GM19239 (cell line): Measurements from ENCODE around the gene ZNF410.
A peak's percentile ranks its signal among the peaks of the same experiment; 100 is the strongest.
"Not testable (repeated sequence)": the region's sequence is repeated elsewhere in the genome, so short reads cannot be mapped to it uniquely, and the experiment has no call there.

ENCODE experiments used
- DNase-seq: peaks from one replicate; pipeline ENCODE4 v3.0.0; 2011; ENCODE audit warnings: low spot score; ENCODE audit not compliant: insufficient read length
- FAIRE-seq: peaks from 2 replicates; lab custom pipeline; 2011; peaks lifted over from hg19 to GRCh38; lab: Jason Lieb, UNC

ZNF410 gene

GRCh38 chr14:73886449-73887317, at the start of gene ZNF410:
Gene ZNF410 (plus strand): TSS chr14:73886859. CDS start chr14:73892176, 5,317 bp downstream.
- DNase-seq: peak; percentile 71

DNA sequence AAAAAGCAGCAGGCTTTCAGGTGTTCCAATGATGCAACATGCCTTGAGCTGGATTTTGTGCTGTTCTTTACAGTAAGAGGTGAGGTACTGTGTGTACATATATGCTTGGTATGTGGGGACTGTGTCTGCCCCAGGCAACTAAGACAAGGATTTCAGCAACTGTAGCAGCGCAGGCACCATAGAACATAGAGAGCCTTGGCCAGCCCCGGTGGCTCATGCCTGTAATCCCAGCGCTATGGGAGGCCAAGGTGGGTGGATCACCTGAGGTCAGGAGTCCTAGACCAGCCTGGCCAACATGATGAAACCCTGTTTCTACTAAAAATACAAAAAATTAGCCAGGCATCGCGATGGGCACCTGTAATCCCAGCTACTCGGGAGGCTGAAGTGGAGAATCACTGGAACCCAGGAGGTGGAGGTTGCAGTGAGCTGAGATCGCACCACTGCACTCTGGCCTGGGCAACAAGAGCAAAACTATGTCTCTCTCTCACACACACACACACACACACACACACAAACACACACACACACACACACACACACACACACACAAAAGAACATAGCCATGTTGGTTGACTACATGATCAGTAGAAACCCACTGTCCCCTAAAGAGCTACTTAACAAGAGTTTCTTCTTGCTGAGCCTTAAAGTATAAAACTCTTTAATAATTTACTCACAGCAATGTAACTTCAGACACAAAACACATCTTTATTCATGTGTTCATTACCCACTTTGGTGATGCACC, 48.2 kb upstream of the ZNF410 start:
- FAIRE-seq, DNase-seq: not testable (repeated sequence)

More at GRCh38 chr14:73886449-73887317, at the start of gene ZNF410:
- peak; percentile 95 for FAIRE-seq

- FAIRE-seq (no peak), DNase-seq (no peak)
Measured at GRCh38 chr14:73842201-73842600, 44.5 kb upstream of the ZNF410 start.

GRCh38 chr14:73842851-73843250, 43.8 kb upstream of the ZNF410 start:
- DNase-seq: no peak
- no peak for FAIRE-seq

DNA sequence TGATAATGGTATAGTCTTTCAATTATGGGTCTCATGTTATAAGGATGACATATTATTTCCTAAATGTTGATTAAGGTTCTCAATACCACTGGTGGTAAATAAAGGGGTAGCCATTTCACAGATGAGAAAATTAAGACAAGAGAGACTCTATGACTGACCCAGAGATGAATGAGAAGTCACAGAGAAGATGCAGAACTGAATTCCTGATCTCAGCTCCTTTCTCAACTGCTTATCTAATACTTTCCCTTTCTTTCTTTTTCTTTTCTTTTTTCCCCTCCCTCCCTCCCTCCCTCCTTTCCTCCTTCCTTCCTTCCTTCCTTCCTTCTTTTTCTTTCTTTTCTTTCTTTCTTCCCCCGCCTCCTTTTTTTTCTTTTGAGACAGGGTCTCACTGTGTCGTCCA, 43.4 kb upstream of the ZNF410 start:
- DNase-seq (no peak), FAIRE-seq (no peak)

DNA sequence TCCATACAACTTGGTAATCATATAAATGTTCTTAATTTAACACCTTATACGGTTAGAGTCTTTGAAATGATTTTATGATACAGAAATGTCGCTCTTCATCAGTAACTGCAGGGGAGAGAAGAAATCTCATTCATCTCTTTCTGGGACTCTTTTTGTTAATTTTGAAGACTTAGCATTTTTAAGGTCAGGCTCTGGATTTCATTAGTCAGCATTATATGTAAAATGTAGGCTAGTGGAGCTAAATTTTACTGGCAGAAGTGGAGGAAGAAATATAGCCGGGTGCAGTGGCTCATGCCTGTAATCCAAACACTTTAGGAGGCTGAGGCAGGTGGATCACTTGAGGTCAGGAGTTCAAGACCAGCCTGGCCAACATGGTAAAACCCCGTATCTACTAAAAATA, 39.7 kb upstream of the ZNF410 start:
- DNase-seq (no peak), FAIRE-seq (no peak)

- DNase-seq (no peak), FAIRE-seq (no peak)
Measured at GRCh38 chr14:73851000-73851399, 35.7 kb upstream of the ZNF410 start.

- DNase-seq (peak; percentile 88), FAIRE-seq (peak; percentile 93)
Measured at GRCh38 chr14:73851567-73852382, 34.9 kb upstream of the ZNF410 start, which contains the start of gene PTGR2. Gene PTGR2 (plus strand): TSS chr14:73851831. CDS start chr14:73858863, 7,032 bp downstream.

- DNase-seq (no peak), FAIRE-seq (peak; percentile 8)
Measured at GRCh38 chr14:73859145-73859544, 27.5 kb upstream of the ZNF410 start.

DNA sequence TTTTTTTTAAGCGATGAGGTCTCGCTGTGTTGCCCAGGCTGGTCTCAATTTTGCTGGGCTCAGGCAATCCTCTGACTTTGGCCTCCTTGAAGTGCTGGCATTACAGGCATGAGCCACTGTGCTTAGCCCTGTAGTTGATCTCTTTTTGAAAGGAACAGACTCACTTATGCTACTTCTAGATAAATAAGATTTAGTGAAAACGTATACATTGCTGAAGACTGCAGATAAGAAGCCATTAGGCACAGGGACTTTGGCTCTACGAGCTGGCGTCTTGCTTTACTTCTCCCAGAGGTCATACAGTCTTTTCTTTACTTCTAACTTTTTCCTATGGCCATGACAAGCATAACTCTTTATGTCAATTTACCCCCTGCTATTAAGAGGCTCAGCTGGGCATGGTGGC, 25.6 kb upstream of the ZNF410 start:
- FAIRE-seq: no peak
- DNase-seq: no peak

DNA sequence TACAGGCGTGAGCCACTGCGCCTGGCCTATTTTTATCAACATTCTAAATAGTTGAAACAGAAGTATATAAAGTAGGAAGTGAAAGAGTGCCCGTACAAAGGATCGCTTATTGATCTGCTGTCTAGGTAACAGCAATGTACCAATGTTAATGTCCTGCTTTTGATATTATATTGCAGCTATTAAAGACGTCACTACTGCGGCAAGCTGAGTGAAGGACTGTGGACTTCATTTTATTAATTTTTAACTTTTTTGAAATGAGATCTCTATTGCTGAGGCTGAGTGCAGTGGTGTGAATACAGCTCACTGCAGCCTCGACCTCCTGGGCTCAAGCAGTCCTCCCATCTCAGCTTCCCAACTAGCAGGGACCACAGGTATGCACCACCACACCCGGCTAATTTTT, 24.2 kb upstream of the ZNF410 start:
- no peak for DNase-seq
- no peak for FAIRE-seq

- DNase-seq: no peak
- FAIRE-seq: no peak
Measured at GRCh38 chr14:73863209-73863608, 23.4 kb upstream of the ZNF410 start.

DNA sequence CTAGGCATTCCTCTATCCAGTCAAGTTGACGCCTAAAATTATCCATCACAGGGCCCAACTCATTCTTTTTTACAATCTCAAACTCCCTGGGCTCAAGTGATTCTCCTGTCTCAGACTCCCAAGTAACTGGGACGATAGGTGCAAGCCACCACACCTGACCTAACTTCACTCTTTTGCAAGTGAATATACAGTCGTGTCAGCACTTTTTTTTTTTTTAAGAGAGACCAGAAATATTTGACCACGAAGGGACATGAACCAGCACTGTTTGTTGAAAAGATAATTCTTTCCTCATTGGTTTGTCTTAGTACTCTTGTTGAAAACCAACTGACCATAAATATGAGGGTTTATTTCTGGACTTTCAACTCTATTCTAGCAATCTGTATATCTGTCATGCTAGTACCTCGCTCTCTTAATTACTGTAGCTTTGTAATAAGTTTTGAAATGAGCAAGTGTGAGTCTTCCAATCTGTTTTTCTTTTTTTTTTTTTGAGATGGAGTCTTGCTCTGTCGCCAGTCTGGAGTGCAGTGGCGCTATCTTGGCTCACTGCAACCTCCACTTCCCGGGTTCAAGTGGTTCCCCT, 21.0 kb upstream of the ZNF410 start:
- DNase-seq (no peak), FAIRE-seq (no peak)

DNA sequence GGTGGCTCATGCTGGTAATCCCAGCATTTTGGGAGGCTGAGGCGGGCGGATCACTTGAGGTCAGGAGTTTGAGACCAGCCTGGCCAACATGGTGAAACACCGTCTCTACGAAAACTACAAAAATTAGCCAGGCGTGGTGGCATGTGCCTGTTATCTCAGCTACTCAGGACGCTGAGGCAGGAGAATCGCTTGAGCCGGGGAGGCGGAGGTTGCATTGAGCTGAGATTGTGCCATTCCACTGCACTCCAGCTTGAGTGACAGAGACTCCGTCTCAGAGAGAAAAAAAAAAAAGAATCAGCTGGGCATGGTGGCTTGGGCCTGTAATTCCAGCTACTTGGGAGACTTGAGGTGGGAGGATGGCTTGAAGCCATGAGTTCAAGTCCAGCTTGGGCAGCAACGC, 16.9 kb upstream of the ZNF410 start:
- not testable (repeated sequence) for FAIRE-seq, DNase-seq

GRCh38 chr14:73870525-73871235, 16.0 kb upstream of the ZNF410 start:
- no peak for FAIRE-seq
- no peak for DNase-seq

GRCh38 chr14:73873660-73874059, 13.0 kb upstream of the ZNF410 start:
- no peak for FAIRE-seq
- no peak for DNase-seq

GRCh38 chr14:73877790-73878189, 8.9 kb upstream of the ZNF410 start:
- no peak for DNase-seq
- no peak for FAIRE-seq

DNA sequence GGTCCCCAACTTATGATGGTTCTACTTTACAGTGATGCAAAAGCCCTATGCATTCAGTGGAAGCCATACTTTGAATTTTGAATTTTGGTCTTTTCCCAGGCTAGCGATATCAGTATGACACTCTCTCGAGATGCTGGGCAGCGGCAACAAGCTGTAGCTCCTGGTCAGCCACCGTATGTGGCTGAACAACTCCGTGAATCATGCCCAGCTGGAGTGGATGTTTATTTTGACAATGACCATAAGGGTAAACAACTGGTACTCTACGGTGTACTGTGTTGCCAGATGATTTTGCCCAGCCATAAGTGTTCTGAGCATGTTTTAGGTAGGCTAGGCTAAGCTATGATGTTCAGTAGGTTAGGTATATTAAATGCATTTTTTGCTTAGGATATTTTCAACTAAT, 8.2 kb upstream of the ZNF410 start:
- DNase-seq (no peak), FAIRE-seq (no peak)

- no peak for FAIRE-seq
- no peak for DNase-seq
Measured at GRCh38 chr14:73879027-73879426, 7.6 kb upstream of the ZNF410 start.
